ENCODE data around the gene TSC2.

Gene TSC2

DNA sequence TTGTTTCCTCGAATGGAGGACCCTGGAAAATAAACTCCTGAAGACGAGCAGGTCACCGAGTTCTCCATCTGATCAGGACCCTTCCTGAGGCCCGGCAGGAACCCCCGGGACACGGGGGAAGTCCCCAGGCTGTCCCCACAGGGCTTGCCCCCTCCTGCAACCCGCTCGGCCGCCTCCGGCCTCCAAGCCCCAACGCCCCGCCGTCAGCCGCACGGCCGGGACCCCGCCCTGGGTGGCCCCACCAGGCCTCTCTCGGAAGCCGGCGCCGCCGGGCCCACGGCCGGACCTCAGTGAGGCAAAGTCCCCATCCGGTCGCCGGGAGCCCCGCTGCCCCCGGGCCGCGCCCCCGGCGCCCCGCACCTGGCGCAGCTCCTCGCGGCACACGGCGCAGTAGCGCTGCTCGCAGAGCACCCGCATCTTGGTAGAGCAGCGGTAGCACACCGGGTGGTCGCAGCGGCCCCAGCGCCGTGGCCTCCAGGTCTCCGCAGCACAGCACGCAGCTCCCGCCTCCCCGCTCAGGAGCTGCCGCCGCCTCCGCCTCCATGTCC is 38.5 kb upstream of the TSC2 start:
- in situ Hi-C loops (cut with MboI; ENCODE audit: low sequenced_read_pairs): loop anchor here (25.0 kb wide), 1 partner anchor 128 kb away; the partner anchor contains the start of genes PKD1 and RAB26

DNA sequence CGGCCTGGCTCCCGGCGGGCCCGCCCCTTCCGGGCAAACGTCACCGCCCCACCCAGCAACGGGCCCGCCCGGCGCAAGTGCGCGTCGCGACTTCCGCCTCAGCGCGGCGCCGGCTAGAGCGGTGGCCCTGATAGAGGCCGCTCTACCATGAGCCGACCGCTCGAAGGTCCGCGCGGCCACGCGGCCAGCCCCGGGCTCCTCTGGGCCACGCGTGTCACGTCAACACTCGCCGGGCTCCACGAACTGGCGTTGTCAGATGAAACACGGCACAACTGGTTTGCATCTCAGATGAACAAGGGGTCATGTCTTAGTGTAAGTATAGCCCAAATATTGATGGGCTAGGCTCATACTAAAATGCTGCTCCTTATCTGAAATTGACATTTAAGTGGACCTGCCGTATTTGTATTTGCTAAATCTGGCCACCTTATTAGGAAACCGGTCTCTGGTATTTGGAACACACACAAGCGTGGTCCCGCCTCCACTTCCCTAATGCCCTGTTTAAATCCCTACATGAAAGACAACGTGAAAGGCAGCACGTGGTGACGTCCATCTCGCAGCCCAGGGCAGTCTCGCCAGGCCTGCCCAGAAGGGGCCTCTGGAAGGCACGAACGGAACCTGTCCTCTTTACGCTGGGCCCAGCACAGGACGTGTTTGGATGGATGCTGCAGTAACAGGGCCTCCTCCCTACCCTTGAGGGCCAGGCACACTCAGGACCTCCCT is 37.8 kb upstream of the TSC2 start, which contains the start of gene ZNF598:
ZNF598 (minus strand) TSS at position 31 of the 720 bp plus-strand sequence.
- in situ Hi-C loops (cut with MboI; ENCODE audit: low sequenced_read_pairs): loop anchor here (25.0 kb wide), 1 partner anchor 127 kb away; the partner anchor contains the start of genes PKD1 and RAB26

DNA sequence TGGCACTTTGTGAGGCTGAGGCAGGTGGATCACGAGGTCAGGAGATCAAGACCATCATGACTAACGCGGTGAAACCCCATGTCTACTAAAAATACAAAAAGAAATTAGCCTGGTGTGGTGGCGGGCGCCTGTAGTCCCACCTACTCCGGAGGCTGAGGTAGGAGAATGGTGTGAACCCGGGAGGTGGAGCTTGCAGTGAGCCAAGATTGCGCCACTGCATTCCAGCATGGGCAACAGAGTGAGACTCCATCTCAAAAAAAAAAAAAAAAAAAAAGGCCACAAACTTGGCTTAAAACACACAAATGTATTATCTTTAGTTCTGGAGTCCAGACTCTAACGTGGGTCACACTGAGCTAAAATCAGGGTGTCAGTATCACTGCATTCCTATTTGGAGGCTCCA is 36.1 kb upstream of the TSC2 start:
- in situ Hi-C loops (cut with MboI; ENCODE audit: low sequenced_read_pairs): loop anchor here (25.0 kb wide), 1 partner anchor 126 kb away; the partner anchor contains the start of genes PKD1 and RAB26

DNA sequence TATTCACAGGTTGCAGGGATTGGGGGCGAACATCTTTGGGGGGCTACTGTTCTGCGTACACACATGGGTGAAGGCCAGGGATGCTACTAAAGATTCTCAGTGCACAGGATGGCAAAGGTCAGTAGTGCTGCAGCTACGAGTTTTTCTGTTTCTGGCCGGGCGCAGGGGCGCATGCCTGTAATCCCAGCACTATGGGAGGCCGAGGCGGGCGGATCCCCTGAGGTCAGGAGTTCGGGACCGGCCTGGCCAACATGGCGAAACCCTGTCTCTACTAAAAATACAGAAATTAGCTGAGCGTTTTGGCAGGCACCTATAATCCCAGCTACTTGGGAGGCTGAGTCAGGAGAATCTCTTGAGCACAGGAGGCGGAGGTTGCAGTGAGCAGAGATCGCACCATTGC is 34.3 kb upstream of the TSC2 start:
- in situ Hi-C loops (cut with MboI; ENCODE audit: low sequenced_read_pairs): loop anchor here (25.0 kb wide), 1 partner anchor 124 kb away; the partner anchor contains the start of genes PKD1 and RAB26

DNA sequence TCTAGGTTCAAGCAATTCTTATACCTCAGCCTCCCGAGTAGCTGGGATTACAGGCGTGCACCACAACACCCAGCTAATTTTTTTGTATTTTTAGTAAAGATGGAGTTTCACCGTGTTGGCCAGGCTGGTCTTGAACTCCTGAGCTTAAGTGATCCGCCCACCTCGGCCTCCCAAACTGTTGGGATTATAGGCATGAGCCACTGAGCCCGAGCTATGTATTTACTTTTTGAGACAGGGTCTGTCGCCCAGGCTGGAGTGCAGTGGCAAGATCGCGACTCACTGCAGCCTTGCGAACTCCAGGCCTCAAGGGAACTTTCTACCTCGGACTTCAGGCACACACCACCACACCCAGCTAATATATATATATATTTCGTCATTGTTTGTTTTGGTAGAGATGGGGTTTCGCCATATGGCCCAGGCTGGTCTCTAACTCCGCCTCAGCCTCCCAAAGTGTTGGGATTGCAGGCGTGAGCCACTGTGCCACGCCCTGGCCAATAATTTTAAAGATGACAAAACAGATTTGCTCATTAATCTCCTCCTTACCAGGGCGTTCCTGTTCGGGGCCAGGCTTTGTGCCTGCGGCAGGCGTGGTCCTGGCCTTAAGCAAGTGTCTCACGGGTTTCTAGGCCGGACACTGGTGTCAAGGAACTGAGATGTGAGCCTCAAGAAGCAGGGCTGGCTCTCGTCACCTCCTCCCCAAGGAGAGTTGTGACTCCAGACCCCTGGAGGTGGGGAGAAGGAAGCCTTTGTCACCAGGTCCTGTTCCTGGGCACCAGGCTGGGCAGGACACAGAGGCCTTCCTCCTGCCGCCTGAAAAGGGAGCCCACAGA is 32.5 kb upstream of the TSC2 start:
- in situ Hi-C loops (cut with MboI; ENCODE audit: low sequenced_read_pairs): loop anchor here (25.0 kb wide), 1 partner anchor 122 kb away; the partner anchor contains the start of genes PKD1 and RAB26

DNA sequence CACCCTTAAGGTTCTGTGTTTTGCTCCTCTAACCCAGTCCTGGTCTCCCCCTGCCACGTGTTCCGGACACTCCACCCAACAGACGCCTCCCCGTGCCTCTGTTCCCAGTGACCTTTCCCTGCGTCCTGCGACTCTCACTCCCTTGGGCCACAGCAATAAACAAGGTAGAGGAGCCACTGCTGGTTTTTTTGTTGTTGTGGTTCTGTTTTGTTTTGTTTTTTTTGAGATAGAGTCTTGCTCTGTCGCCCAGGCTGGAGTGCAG is 31.9 kb upstream of the TSC2 start:
- in situ Hi-C loops (cut with MboI; ENCODE audit: low sequenced_read_pairs): loop anchor here (25.0 kb wide), 1 partner anchor 121 kb away; the partner anchor contains the start of genes PKD1 and RAB26

DNA sequence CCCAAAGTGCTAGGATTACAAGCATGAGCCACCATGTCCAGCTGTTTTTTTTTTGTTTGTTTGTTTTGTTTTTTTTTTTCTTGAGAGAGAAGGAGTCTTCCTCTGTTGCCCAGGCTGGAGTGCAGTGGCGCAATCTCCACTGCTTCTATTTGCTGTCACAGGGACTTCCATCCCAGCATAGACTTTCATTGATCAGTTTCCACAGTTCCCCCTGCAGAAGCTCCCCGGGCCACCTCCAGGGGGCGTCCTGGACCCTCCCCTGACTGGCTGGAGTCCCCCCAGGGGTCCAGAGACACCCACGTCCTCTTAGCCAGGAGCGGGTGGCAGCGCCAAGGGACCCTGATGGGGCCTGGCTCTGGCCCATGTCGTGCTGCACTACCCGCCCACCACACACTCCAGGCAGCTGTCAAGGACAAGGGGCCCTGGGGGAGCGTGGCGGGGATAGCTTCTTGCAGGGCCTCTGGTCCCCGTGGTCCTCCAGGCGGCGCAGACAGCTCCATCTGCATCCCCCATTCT is 31.3 kb upstream of the TSC2 start:
- in situ Hi-C loops (cut with MboI; ENCODE audit: low sequenced_read_pairs): loop anchor here (25.0 kb wide), 1 partner anchor 121 kb away; the partner anchor contains the start of genes PKD1 and RAB26

DNA sequence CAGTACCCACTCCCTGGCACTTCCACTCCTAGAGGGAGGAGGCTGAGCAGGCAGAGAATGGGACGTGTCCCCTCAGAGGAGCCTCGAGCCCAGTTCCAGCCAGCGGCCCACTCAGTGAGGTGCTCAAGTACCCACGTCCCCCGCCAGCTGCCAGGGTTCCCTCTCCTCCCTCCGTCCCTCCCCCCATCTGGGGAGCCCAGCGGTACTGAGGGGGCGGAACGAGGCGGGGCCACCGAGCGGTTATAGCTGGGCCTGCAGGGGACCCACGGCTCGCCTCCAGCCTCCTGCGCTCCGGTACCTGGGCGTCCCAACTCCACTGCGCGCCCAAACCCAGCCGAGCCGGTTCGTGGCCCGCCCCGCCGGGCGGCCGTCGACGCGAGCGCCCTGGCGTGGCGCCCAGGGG is 28.3 kb upstream of the TSC2 start, which contains the start of gene NPW:
NPW (plus strand) TSS at position 268 of the 403 bp plus-strand sequence.
- in situ Hi-C loops (cut with MboI; ENCODE audit: low sequenced_read_pairs): loop anchor here (25.0 kb wide), 1 partner anchor 118 kb away; the partner anchor contains the start of genes PKD1 and RAB26

DNA sequence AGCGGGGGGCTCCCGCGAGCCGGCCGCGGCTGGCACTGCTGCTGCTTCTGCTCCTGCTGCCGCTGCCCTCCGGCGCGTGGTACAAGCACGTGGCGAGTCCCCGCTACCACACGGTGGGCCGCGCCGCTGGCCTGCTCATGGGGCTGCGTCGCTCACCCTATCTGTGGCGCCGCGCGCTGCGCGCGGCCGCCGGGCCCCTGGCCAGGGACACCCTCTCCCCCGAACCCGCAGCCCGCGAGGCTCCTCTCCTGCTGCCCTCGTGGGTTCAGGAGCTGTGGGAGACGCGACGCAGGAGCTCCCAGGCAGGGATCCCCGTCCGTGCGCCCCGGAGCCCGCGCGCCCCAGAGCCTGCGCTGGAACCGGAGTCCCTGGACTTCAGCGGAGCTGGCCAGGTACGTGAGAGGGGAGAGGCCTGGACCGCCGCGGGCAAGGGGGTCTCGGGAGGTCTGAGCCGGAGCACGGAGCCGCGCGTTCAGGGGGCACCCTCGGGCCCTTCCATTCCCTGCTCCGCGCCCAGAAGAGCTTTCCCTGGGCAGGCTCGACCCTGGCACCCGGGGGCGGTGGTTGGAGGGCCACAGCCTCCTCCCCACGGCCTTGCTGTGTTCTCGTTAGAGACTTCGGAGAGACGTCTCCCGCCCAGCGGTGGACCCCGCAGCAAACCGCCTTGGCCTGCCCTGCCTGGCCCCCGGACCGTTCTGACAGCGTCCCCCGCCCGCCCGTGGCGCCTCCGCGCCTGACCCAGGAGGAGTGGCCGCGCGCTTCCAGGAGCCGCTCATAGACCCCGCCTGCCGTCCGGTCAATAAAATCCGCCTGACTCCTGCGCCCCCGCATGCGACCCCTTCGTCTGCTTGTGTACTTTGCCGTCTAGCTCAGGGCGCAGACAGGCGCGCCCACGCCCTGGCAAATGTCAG is 27.6 kb upstream of the TSC2 start:
- in situ Hi-C loops (cut with MboI; ENCODE audit: low sequenced_read_pairs): loop anchor here (25.0 kb wide), 1 partner anchor 117 kb away; the partner anchor contains the start of genes PKD1 and RAB26

DNA sequence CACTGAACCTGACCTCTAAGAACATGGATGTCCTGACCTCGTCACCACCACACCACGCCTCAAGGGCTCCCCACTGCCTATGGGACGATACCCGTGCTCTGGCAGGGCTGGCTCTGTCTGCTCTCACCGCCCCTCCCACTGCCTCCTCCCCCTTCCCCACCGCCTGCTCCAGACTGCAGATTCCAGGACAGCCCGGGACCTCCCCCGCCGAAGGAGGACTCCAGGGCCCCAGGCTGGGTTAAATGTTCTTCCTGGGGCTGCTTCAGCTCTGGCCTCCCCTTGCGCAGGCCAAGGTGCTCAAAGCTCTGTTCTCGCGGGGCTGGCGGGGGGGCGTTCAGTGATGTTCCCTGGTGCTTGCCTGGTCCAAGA is 25.1 kb upstream of the TSC2 start:
- in situ Hi-C loops (cut with MboI; ENCODE audit: low sequenced_read_pairs): loop anchor here (25.0 kb wide), 1 partner anchor 115 kb away; the partner anchor contains the start of genes PKD1 and RAB26

DNA sequence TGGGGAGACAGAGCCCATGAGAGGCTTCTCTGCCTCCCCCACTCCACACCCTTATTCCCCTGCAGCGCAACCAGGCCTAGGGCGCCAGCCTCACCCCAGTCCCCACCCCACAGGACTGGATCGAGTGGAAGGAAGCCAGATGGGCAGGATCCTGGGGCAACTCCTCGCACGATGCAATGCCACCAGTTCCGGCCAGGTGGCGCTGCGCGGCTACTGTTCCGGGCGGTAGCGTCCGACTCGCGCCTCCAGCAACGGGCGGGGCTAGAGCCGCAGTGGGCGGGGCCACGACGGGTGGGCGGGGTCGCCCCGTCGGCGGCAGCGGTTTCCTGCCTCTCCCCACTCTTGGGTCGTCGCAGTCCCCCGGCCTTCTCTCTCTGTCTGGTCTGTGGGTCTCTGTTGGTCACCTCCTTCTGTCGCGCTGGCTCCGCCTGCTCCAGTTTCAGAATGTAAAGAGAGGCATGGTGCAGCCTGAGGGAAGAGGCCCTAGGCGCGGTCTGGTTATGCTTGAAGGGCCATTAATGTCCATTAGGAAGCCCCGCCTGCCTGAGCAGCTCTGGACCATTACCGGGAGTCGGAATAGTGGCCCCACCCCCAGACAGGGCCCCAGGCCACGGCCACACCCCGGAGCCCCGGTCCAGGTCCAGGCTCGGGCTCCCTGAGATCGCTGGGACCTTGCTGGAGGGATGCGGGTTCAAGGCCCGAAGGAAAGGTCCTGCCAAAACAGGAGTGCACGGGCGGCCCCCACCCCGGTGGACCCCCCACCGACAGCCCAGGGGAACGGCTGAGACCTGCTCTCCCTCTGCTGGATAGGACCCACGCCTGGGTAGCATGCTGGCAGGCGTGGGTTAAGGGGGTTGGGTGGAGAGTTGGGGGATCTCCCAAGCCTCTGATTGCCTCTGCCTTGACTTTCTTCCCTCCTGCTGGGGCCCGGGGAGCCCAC is 24.4 kb upstream of the TSC2 start:
- in situ Hi-C loops (cut with MboI; ENCODE audit: low sequenced_read_pairs): loop anchor here (25.0 kb wide), 1 partner anchor 114 kb away; the partner anchor contains the start of genes PKD1 and RAB26

DNA sequence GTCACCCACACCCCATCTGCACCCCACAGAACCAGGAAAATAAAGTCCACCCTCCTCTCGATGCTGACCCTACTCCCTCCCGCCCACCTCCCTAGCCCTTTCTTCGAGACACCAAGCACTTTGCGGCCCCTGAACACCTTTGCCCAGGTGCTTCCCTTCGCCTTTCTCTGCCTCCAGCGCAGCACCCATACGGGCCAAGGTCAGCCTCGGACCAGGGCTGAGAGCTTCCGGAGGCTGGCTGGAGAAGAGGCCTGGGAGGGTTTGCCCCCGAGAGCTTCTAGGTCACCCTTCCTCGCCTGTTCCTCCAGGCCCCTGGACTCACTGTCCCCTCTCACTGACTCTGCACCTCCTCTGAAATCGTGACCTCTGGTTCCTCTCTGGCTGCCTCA is 23.8 kb upstream of the TSC2 start:
- in situ Hi-C loops (cut with MboI; ENCODE audit: low sequenced_read_pairs): loop anchor here (25.0 kb wide), 1 partner anchor 113 kb away; the partner anchor contains the start of genes PKD1 and RAB26

DNA sequence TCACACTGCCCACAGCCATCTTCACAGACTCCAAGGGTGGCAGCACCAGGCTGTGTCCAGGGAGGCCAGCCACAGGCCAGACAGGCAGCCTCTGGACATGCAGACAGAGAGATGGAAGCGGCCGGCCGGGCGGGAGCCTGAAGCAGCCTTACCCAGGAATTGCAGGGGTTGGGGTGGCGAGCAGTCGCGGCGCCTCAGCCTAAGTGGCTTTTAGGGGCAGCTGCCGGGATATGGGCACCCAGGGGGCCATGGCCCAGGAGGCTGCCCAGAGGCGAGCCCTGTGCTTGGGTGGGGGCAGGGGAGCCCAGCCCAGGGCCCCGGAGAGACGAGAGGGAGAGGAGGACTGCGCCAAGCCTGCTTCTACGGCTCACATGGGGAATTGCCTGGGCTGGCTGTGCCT is 22.5 kb upstream of the TSC2 start:
- in situ Hi-C loops (cut with MboI; ENCODE audit: low sequenced_read_pairs): no loop called here

DNA sequence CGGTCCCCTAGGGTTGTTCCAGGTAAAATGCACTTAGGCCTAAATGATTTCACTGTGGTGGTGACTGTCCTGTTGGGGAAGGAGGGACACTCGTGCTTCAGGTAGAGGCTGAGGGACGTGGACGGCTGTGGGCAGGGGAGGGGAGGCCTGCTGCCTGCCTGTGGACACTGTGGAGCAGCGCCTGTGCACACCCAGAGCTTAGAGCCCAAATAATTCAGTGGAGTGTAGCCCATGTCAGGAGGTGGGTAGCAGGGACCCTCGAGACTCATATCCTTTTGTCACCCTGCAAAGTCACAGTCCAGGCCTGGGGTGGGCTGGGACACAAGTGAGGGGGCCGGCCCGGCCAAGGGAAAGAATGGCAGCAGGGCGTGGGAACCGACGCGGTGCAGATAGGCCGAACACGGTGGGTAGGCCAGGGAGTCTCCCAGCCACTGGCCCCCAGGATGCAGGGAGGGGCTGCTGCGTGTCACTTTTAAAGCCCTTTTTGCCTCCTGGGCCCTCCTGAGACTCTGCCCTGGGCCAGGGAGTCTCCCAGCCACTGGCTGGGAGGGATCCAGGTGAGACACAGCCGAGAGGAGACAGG is 21.8 kb upstream of the TSC2 start:
- in situ Hi-C loops (cut with MboI; ENCODE audit: low sequenced_read_pairs): no loop called here

DNA sequence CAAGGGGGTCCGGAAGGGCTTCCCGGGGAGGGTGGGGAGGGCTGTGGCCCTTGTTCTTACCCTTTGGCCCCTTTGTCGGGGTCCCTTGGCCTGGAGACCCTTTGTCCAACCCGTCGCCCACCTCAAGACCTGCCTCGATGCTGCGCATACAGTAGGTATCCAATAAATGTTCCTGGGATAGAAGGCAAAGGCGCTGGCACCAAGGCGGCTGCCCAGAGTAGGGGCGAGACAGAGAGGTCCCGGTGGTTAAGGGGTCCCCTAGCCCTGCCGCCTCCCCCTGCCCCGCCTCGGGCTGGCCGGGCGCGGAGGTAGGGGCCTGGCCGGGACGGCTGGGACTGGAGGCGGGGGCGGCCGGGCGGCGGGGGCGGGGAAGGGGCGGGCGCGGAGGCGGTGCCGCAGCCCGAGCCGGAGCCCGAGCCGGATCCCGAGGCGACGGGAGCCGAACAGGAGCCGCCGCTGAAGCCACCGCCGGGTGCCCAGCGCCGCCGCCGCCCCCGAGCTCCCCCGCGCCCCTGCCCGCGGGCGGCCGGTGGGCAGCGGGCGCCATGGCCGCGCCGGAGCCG is 21.2 kb upstream of the TSC2 start, which contains the start of gene NHERF2:
NHERF2 (plus strand) TSS at position 442 of the 563 bp plus-strand sequence; CDS start at position 546, 104 bp downstream.
- in situ Hi-C loops (cut with MboI; ENCODE audit: low sequenced_read_pairs): no loop called here

DNA sequence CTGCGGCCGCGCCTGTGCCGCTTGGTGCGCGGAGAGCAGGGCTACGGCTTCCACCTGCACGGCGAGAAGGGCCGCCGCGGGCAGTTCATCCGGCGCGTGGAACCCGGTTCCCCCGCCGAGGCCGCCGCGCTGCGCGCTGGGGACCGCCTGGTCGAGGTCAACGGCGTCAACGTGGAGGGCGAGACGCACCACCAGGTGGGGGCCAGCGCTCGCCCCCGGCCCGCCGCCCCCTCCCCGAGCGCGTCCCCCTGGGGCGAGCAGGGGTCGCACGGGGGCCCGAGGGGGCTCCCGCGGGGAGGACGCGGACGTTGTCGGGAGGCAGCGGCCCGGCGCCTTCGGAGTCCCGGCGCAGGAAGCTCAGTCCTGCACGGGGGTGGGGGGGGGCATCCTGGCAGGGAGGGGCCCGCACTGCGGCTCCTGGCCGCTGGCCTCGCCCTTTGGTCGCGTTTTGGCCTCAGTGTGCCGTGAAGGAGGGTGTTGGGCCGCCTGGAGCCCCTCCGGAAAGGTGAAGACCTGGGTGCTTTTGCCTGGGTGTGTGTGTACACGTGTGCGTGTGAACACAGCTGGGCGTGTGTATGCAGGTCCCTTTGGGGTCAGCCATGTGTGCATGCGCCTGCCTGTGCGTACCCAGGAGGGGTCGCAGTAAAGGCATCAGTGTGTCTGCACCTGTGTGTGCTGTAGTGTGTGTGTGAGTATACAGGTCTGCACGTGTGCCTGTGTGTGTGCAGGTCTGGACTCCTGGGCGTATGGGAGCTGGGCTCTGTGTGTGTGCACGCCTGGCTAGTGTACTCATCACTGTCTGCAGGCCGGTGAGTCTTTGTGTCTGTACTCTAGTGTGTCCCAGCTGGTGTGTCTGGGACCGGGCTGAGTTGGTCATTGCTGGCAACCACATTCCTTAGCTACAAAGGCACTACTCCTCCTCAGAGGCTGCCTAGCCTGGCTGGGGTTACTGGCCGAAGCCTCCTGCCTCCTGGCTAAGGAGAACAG is 20.5 kb upstream of the TSC2 start:
- in situ Hi-C loops (cut with MboI; ENCODE audit: low sequenced_read_pairs): no loop called here

DNA sequence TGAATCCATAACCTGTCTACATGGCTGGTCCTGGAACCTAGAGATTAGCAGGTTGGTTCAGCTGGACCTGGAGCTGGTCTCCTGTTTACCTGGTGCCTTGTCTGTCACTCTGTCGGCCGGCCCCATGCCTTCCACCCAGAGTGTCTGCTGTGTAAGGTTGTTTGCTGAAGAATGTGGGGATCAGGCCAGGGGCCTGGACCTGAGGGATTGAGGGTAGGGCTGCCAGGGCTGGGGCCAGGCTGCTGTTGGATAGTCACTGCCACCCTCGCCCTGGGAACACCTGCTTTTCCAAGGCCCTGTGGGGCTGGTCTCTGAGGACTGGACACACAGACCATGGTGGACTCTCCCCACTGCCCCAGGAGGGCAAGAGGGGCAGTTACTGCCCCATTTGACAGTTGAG is 19.6 kb upstream of the TSC2 start:
- in situ Hi-C loops (cut with MboI; ENCODE audit: low sequenced_read_pairs): no loop called here
